Endothelial cell (in vitro differentiated cells): ENCODE data around the gene TRRAP. TPM values are rescaled to one million over a fixed set of nuclear protein-coding genes. Genes with fewer than 3 reads are reported as not detected.

Source experiments
- DNase-seq: peaks from one replicate; pipeline ENCODE4 v3.0.0; 2021; ENCODE audit warnings: low spot score
- H3K27ac Mint-ChIP-seq: one replicate; pipeline ENCODE4 v1.8.0; 2021; ENCODE audit warnings: mixed read lengths, inconsistent platforms; ENCODE audit not compliant: unreplicated experiment
- H3K27me3 Mint-ChIP-seq: one replicate; pipeline ENCODE4 v1.8.0; 2021; ENCODE audit warnings: mild to moderate bottlenecking, moderate library complexity, mixed read lengths, inconsistent platforms; ENCODE audit not compliant: unreplicated experiment
- H3K36me3 Mint-ChIP-seq: one replicate; pipeline ENCODE4 v1.8.0; 2021; ENCODE audit warnings: mild to moderate bottlenecking, low read depth, mixed read lengths, inconsistent platforms; ENCODE audit not compliant: unreplicated experiment
- H3K4me1 Mint-ChIP-seq: one replicate; pipeline ENCODE4 v1.8.0; 2021; ENCODE audit warnings: mild to moderate bottlenecking, mixed read lengths, inconsistent platforms; ENCODE audit not compliant: unreplicated experiment
- H3K4me3 Mint-ChIP-seq: one replicate; pipeline ENCODE4 v1.8.0; 2021; ENCODE audit warnings: mild to moderate bottlenecking, mixed read lengths, inconsistent platforms; ENCODE audit not compliant: unreplicated experiment
- H3K9me3 Mint-ChIP-seq: one replicate; pipeline ENCODE4 v1.8.0; 2021; ENCODE audit warnings: mixed read lengths, inconsistent platforms; ENCODE audit not compliant: unreplicated experiment
- CTCF ChIP-seq: fragments of 200-600 bp; sonication (generic); IDR thresholded peaks from one replicate; pipeline ENCODE4 v1.5.0; 2021; ENCODE audit warnings: antibody characterized with exemption; ENCODE audit not compliant: unreplicated experiment
- total RNA-seq: library from RNA; stranded (reverse); fragmentation: NEBNext Ultra II Directional; extraction: Animal tissue kit (Norgen Biotek cat#: 25700); gene quantifications from one replicate; pipeline ENCODE4 v1.2.1, GENCODE V29; 2021; ENCODE audit not compliant: unreplicated experiment

Gene TRRAP
- total RNA-seq, 1 donor from 2014 or later, result 53.5 TPM

DNA sequence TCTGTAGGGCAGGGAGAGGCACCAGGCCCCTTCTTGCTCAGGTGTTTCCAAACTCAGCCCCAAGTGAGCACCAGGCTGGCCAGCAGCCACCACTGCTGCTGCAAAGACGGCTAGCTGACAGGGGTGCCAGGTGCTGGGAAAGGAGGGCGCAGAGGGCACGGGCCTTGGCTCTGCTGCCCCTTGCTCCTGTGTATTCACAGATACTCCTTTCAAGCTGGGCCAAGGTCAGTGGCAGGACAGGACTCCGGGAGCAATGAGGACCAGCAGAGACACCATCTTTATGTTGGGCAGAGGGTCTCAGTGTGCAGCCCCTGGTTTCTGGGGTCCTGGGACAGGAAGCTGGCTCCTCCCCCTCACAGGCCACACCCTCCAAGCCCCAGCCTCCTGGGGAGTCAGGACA, 155.4 kb downstream of the TRRAP start:
- Mint-ChIP-seq H3K9me3 (no peaks in the 10 kb centered on the region), H3K4me3 (no peak overlapping the region), H3K27ac (no peak overlapping the region), H3K27me3 (peaks cover 32% of the 10 kb centered on the region), H3K4me1 (peaks cover 18% of the 10 kb centered on the region), H3K36me3 (peaks cover 66% of the 10 kb centered on the region)
- DNase-seq, result no peak
- TF ChIP-seq CTCF, result no peak

DNA sequence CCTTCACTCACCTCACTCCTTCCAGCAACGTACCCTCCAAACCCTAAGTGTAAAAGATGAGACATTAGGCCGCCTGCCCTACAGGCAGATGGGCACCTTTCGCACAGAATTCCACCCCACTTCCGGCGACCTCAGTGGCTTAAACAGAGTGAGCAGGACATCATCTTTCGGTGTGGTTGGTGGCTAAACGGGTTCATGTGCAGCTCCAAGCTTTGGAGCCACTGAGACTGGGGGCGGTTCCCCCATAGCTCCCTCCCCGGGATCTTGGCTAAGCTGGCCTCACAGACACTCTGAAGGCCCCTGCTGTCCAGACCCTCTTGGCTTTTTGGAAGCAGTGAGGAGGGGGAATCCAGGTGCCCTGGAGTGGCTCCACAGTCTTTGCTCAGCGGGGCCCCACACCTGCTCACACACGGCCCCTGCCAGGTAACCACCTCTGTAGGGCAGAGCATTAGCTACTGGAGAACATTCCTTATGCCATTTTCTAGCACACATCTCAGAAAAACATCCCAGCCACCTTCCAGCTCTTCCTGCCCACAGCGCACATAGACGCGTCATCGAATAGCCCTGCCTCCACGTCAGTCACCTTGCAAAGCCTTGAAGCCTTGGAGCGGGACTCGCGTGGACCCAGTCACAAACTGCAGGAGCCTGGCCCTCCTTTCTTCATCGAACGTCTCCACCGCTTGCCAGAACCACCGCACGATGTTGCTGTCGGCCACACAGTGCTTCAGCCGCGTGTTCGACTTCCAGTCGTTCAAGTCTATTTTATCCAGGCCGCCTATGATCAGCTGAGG, 156.8 kb downstream of the TRRAP start:
- Mint-ChIP-seq H3K4me1 (peaks cover 5% of the 10 kb centered on the region), H3K4me3 (peak overlapping the region; percentile 65), H3K27ac (peak overlapping the region; percentile 67), H3K9me3 (no peaks in the 10 kb centered on the region), H3K36me3 (peaks cover 61% of the 10 kb centered on the region), H3K27me3 (peaks cover 25% of the 10 kb centered on the region)
- DNase-seq, result no peak
- no peak for TF ChIP-seq CTCF

- peaks cover 7% of the 10 kb centered on the region for H3K4me1 Mint-ChIP-seq
- TF ChIP-seq CTCF, result no peak
- H3K36me3 Mint-ChIP-seq, result peaks cover 61% of the 10 kb centered on the region
- no peak for DNase-seq
- peaks cover 25% of the 10 kb centered on the region for H3K27me3 Mint-ChIP-seq
- peak overlapping the region; percentile 67 for H3K27ac Mint-ChIP-seq
- H3K4me3 Mint-ChIP-seq, result peak overlapping the region; percentile 47
- H3K9me3 Mint-ChIP-seq, result no peaks in the 10 kb centered on the region
Observed at GRCh38 chr7:99035723-99036545, 157.6 kb downstream of the TRRAP start.

GRCh38 chr7:99036546-99037111, 158.3 kb downstream of the TRRAP start:
- Mint-ChIP-seq H3K36me3 (peaks cover 59% of the 10 kb centered on the region), H3K9me3 (no peaks in the 10 kb centered on the region), H3K4me1 (peaks cover 8% of the 10 kb centered on the region), H3K27ac (peak overlapping the region; percentile 48), H3K27me3 (peaks cover 20% of the 10 kb centered on the region), H3K4me3 (no peak overlapping the region)
- peak; percentile 51 for DNase-seq
- peak; percentile 34 for TF ChIP-seq CTCF
